ENCODE data around the gene KRTAP4-6.

GRCh38 chr17:41144846-41145245, 4.5 kb upstream of the KRTAP4-6 start:
- TF ChIP-seq CTCF (IDR thresholded peaks at IDR 0.05; ENCODE audit: low read length), result no peak
- TF ChIP-seq EZH2 (optimal IDR thresholded peaks at IDR 0.05; ENCODE audit: low read depth, low read length), result no peak
- no peak for TF ChIP-seq EZH2phosphoT487 (IDR thresholded peaks at IDR 0.05; ENCODE audit: low read length)

All from MM.1S (cell line).